GM12878 (cell line): ENCODE measurements around the gene NDUFS6. TPM values are rescaled to one million over a fixed set of nuclear protein-coding genes. Genes with fewer than 3 reads are reported as not detected.

ENCODE experiments used
- BACH1 ChIP-seq: fragments of 450-650 bp; IDR thresholded peaks from 2 replicates; pipeline ENCODE4 v1.6.1; 2017; ENCODE audit warnings: mild to moderate bottlenecking, borderline replicate concordance
- CHD1 ChIP-seq: IDR thresholded peaks from 2 replicates; pipeline ENCODE4 v1.6.1; 2012; ENCODE audit warnings: low read depth, low read length, improper control_type of control experiment
- EED ChIP-seq: sonication (generic); IDR thresholded peaks from 2 replicates; pipeline ENCODE4 v1.6.1; 2016; ENCODE audit warnings: antibody characterized with exemption, low read depth
- EP300 ChIP-seq, 2 experiments: fragments of 150-350 bp in 1 of 2; IDR thresholded peaks; 2 replicates each; pipeline ENCODE4 v1.6.1; 2011 to 2012; ENCODE audit warnings: low read depth in 2 of 2, low read length in 2 of 2, borderline replicate concordance in 1 of 2, improper control_type of control experiment in 1 of 2, inconsistent platforms in 1 of 2; ENCODE audit not compliant: control insufficient read depth in 1 of 2
- ESRRA ChIP-seq: IDR thresholded peaks from 2 replicates; pipeline ENCODE4 v1.6.1; 2012; ENCODE audit warnings: mild to moderate bottlenecking, low read length, improper control_type of control experiment
- FOXK2 ChIP-seq: fragments of 450-650 bp; IDR thresholded peaks from 2 replicates; pipeline ENCODE4 v1.6.1; 2017; ENCODE audit warnings: mild to moderate bottlenecking, moderate library complexity
- FOXM1 ChIP-seq: IDR thresholded peaks from 2 replicates; pipeline ENCODE4 v1.6.1; 2012; ENCODE audit warnings: low read depth, mild to moderate bottlenecking, inconsistent platforms, low read length, moderate library complexity
- IRF4 ChIP-seq: IDR thresholded peaks from 2 replicates; pipeline ENCODE4 v1.6.1; 2011; ENCODE audit warnings: low read depth, low read length
- KDM1A ChIP-seq: fragments of 200-600 bp; sonication (generic); IDR thresholded peaks from 2 replicates; pipeline ENCODE4 v1.6.1; 2016; ENCODE audit warnings: borderline replicate concordance
- MEF2B ChIP-seq: fragments of 450-650 bp; IDR thresholded peaks from 2 replicates; pipeline ENCODE4 v1.6.1; 2018; ENCODE audit warnings: mild to moderate bottlenecking, moderate library complexity; ENCODE audit not compliant: partially characterized antibody, poor library complexity, severe bottlenecking
- NBN ChIP-seq: fragments of 450-650 bp; IDR thresholded peaks from 2 replicates; pipeline ENCODE4 v1.6.1; 2016
- NFXL1 ChIP-seq: fragments of 450-650 bp; IDR thresholded peaks from 2 replicates; pipeline ENCODE4 v1.6.1; 2017; ENCODE audit warnings: antibody characterized with exemption, mild to moderate bottlenecking, borderline replicate concordance
- NFYA ChIP-seq: IDR thresholded peaks from 2 replicates; pipeline ENCODE4 v1.6.1; 2011; ENCODE audit warnings: low read depth, mild to moderate bottlenecking, low read length, improper control_type of control experiment, borderline replicate concordance
- PML ChIP-seq: IDR thresholded peaks from 2 replicates; pipeline ENCODE4 v1.6.1; 2012; ENCODE audit warnings: low read length, inconsistent platforms
- TCF3 ChIP-seq: IDR thresholded peaks from 2 replicates; pipeline ENCODE4 v1.6.1; 2012; ENCODE audit warnings: low read depth, mild to moderate bottlenecking, low read length, borderline replicate concordance; ENCODE audit not compliant: insufficient read depth
- YY1 ChIP-seq: IDR thresholded peaks from 2 replicates; pipeline ENCODE4 v1.6.1; 2011; ENCODE audit warnings: low read depth, mild to moderate bottlenecking, low read length
- ZBED1 ChIP-seq: IDR thresholded peaks from 2 replicates; pipeline ENCODE4 v1.6.1; 2016; ENCODE audit warnings: borderline replicate concordance
- ZNF384 ChIP-seq: IDR thresholded peaks from 2 replicates; pipeline ENCODE4 v1.6.1; 2012; ENCODE audit warnings: low read depth, mild to moderate bottlenecking, low read length, improper control_type of control experiment, borderline replicate concordance
- ZZZ3 ChIP-seq: IDR thresholded peaks from 2 replicates; pipeline ENCODE4 v1.6.1; 2011; ENCODE audit warnings: low read depth; ENCODE audit not compliant: control insufficient read depth, insufficient read length
- polyA plus RNA-seq, 11 experiments: library from polyadenylated mRNA; depleted of rRNA in 4 of 11; unstranded in 6 of 11; stranded (reverse) in 5 of 11; fragments of >200 nt; fragmentation: Nextera tagmentation in 4 of 11; fragmentation: Illumina TruSeq in 1 of 11; extraction: Ambion mirVana in 4 of 11; extraction: Trizol in 1 of 11; gene quantifications; 1 replicate in 1 of 11; 2 replicates in 10 of 11; pipeline versions ENCODE4 v1.2.1 to v1.2.3, GENCODE V29; 2011 to 2016; ENCODE audit warnings: inconsistent platforms in 2 of 11, missing spikeins in 2 of 11, low read depth in 1 of 11
- total RNA-seq, 4 experiments: library from RNA; depleted of rRNA in 3 of 4; stranded (reverse); fragments of >200 nt in 3 of 4; fragmentation: Illumina TruSeq in 1 of 4; extraction: Trizol in 1 of 4; gene quantifications; 2 replicates each; pipeline versions ENCODE4 v1.2.1 to v1.2.3, GENCODE V29; 2013 to 2021
- TF ChIP-seq, protein P1 (sequence below): fragments of 450-650 bp; IDR thresholded peaks from 2 replicates; pipeline ENCODE4 v1.6.1; 2017; ENCODE audit warnings: mild to moderate bottlenecking
- TF ChIP-seq, protein P2 (sequence below): IDR thresholded peaks from 2 replicates; pipeline ENCODE4 v1.6.1; 2011; ENCODE audit warnings: borderline replicate concordance, low read depth, mild to moderate bottlenecking, moderate library complexity, low read length; ENCODE audit not compliant: insufficient read depth, poor library complexity, severe bottlenecking
- TF ChIP-seq, protein P3 (sequence below): fragments of 450-650 bp; conservative IDR thresholded peaks from 2 replicates; pipeline ENCODE4 v1.6.1; 2017; ENCODE audit warnings: mild to moderate bottlenecking, moderate library complexity
- TF ChIP-seq, protein P4 (sequence below), 3 experiments: IDR thresholded peaks in 2 of 3; conservative IDR thresholded peaks in 1 of 3; 2 replicates each; pipeline ENCODE4 v1.5.1; 2011; ENCODE audit warnings: low read depth in 3 of 3, low read length in 3 of 3, mild to moderate bottlenecking in 3 of 3, control low read depth in 2 of 3, moderate library complexity in 2 of 3, inconsistent platforms in 1 of 3, mixed read lengths in 1 of 3; ENCODE audit not compliant: control insufficient read depth in 2 of 3, insufficient read depth in 1 of 3; ENCODE audit errors: extremely low read depth in 1 of 3

The NDUFS6 gene
- total and polyA plus RNA-seq, 10 of the 15 experiments (the other 5 are each of a cell fraction or from before 2014, with no cell fraction given): 20.7 to 213 (median 58.3) TPM

DNA sequence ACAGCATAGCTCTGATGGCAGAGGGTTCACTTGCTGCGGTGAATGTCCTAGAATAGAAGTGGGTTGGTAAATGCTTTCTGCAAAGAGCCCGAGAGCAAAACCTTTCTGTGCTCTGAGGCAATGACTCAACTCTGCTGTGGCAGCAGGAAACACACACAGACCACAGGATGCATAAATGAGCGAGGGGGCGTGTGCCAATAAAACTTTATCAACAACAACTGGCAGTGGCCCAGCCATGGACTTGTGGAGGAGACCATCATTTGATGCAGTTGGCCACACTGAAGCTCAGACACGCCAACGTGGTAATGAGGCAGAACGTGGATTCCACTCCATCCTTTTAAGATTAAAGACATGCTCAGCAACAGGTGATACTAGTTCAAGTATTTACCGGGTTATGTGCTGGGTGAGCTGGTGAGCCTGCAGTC, 8.4 kb upstream of the NDUFS6 start (continued):
- TF ChIP-seq, protein P1, sequence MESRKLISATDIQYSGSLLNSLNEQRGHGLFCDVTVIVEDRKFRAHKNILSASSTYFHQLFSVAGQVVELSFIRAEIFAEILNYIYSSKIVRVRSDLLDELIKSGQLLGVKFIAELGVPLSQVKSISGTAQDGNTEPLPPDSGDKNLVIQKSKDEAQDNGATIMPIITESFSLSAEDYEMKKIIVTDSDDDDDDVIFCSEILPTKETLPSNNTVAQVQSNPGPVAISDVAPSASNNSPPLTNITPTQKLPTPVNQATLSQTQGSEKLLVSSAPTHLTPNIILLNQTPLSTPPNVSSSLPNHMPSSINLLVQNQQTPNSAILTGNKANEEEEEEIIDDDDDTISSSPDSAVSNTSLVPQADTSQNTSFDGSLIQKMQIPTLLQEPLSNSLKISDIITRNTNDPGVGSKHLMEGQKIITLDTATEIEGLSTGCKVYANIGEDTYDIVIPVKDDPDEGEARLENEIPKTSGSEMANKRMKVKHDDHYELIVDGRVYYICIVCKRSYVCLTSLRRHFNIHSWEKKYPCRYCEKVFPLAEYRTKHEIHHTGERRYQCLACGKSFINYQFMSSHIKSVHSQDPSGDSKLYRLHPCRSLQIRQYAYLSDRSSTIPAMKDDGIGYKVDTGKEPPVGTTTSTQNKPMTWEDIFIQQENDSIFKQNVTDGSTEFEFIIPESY: 0 out of 2 replicates have a peak, but pooled peaks have one; percentile 73
- no peak for TF ChIP-seq ZZZ3
- peak; percentile 91 for TF ChIP-seq EED
- peak; percentile 96 for TF ChIP-seq MEF2B
- peak; percentile 90; the same call in 1 of the 2 replicates for TF ChIP-seq ZBED1
- TF ChIP-seq, protein P2, sequence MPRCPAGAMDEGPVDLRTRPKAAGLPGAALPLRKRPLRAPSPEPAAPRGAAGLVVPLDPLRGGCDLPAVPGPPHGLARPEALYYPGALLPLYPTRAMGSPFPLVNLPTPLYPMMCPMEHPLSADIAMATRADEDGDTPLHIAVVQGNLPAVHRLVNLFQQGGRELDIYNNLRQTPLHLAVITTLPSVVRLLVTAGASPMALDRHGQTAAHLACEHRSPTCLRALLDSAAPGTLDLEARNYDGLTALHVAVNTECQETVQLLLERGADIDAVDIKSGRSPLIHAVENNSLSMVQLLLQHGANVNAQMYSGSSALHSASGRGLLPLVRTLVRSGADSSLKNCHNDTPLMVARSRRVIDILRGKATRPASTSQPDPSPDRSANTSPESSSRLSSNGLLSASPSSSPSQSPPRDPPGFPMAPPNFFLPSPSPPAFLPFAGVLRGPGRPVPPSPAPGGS: peak; percentile 86
- peak; percentile 57; the same call in 1 of the 2 replicates for TF ChIP-seq ZNF384
- no peak for TF ChIP-seq KDM1A
- peak; percentile 88 for TF ChIP-seq TCF3
- TF ChIP-seq EP300 (IDR thresholded peaks at IDR 0.05; ENCODE audit: borderline replicate concordance in 1 of 2, control insufficient read depth in 1 of 2, low read depth in 2 of 2, low read length in 2 of 2): peak; percentile 85 to 97
- peak; percentile 67; the same call in 1 of the 2 replicates for TF ChIP-seq BACH1
- no peak for TF ChIP-seq NFXL1
- peak; percentile 93 for TF ChIP-seq FOXM1
- TF ChIP-seq FOXK2: no peak; the same call in none of the 2 replicates
- no peak for TF ChIP-seq NFYA
- no peak for TF ChIP-seq CHD1
- peak; percentile 89 for TF ChIP-seq YY1
- peak; percentile 91 for TF ChIP-seq IRF4
- TF ChIP-seq, protein P3, sequence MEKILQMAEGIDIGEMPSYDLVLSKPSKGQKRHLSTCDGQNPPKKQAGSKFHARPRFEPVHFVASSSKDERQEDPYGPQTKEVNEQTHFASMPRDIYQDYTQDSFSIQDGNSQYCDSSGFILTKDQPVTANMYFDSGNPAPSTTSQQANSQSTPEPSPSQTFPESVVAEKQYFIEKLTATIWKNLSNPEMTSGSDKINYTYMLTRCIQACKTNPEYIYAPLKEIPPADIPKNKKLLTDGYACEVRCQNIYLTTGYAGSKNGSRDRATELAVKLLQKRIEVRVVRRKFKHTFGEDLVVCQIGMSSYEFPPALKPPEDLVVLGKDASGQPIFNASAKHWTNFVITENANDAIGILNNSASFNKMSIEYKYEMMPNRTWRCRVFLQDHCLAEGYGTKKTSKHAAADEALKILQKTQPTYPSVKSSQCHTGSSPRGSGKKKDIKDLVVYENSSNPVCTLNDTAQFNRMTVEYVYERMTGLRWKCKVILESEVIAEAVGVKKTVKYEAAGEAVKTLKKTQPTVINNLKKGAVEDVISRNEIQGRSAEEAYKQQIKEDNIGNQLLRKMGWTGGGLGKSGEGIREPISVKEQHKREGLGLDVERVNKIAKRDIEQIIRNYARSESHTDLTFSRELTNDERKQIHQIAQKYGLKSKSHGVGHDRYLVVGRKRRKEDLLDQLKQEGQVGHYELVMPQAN: peak; percentile 74
- no peak for TF ChIP-seq ESRRA
- peak; percentile 91 for TF ChIP-seq PML
- TF ChIP-seq, protein P4, sequence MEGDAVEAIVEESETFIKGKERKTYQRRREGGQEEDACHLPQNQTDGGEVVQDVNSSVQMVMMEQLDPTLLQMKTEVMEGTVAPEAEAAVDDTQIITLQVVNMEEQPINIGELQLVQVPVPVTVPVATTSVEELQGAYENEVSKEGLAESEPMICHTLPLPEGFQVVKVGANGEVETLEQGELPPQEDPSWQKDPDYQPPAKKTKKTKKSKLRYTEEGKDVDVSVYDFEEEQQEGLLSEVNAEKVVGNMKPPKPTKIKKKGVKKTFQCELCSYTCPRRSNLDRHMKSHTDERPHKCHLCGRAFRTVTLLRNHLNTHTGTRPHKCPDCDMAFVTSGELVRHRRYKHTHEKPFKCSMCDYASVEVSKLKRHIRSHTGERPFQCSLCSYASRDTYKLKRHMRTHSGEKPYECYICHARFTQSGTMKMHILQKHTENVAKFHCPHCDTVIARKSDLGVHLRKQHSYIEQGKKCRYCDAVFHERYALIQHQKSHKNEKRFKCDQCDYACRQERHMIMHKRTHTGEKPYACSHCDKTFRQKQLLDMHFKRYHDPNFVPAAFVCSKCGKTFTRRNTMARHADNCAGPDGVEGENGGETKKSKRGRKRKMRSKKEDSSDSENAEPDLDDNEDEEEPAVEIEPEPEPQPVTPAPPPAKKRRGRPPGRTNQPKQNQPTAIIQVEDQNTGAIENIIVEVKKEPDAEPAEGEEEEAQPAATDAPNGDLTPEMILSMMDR (IDR thresholded peaks at IDR 0.05 in 2 of 3, conservative IDR thresholded peaks at IDR 0.05 in 1 of 3; ENCODE audit: control insufficient read depth in 2 of 3, extremely low read depth in 1 of 3, insufficient read depth in 1 of 3, low read depth in 3 of 3, low read length in 3 of 3): no peak
- TF ChIP-seq NBN: peak; percentile 95
